PFSK-1 (cell line): ENCODE data around the gene SLC2A13.

Experiments used
- FOXP2 ChIP-seq: optimal IDR thresholded peaks from 2 replicates; pipeline ENCODE3; 2011; ENCODE audit warnings: borderline replicate concordance, control low read depth, inconsistent platforms; ENCODE audit not compliant: insufficient read depth; ENCODE audit errors: extremely low read length, extremely low read depth
- POLR2AphosphoS5 ChIP-seq: IDR thresholded peaks from 2 replicates; pipeline ENCODE4 v1.6.1; 2012; ENCODE audit warnings: low read depth, mild to moderate bottlenecking, control low read depth, low read length, moderate library complexity
- REST ChIP-seq, 2 experiments: IDR thresholded peaks; 2 replicates each; pipeline versions ENCODE4 v1.6.1 to v1.8.0; 2011 to 2012; ENCODE audit warnings: low read depth in 2 of 2, low read length in 2 of 2, control low read depth in 1 of 2, inconsistent platforms in 1 of 2, mild to moderate bottlenecking in 1 of 2, moderate library complexity in 1 of 2; ENCODE audit not compliant: insufficient read depth in 1 of 2
- SIN3A ChIP-seq: IDR thresholded peaks from 2 replicates; pipeline ENCODE4 v1.6.1; 2012; ENCODE audit warnings: mild to moderate bottlenecking, low read length, moderate library complexity, borderline replicate concordance; ENCODE audit not compliant: insufficient read depth
- TAF1 ChIP-seq: IDR thresholded peaks from 2 replicates; pipeline ENCODE4 v1.6.1; 2012; ENCODE audit warnings: low read length, control low read depth, borderline replicate concordance; ENCODE audit not compliant: insufficient read depth

The SLC2A13 gene

GRCh38 chr12:40138526-40138925 is 32.6 kb upstream of the SLC2A13 start:
- TF ChIP-seq SIN3A (no peak), FOXP2 (no peak), TAF1 (no peak), REST (IDR thresholded peaks at IDR 0.05; ENCODE audit: insufficient read depth in 1 of 2, low read depth in 2 of 2, low read length in 2 of 2) (no peak)

GRCh38 chr12:40137252-40137651 is 31.4 kb upstream of the SLC2A13 start:
- TF ChIP-seq TAF1: no peak
- TF ChIP-seq REST (IDR thresholded peaks at IDR 0.05; ENCODE audit: insufficient read depth in 1 of 2, low read depth in 2 of 2, low read length in 2 of 2): no peak

- no peak for TF ChIP-seq FOXP2
- no peak for TF ChIP-seq SIN3A
- no peak for TF ChIP-seq REST (IDR thresholded peaks at IDR 0.05; ENCODE audit: insufficient read depth in 1 of 2, low read depth in 2 of 2, low read length in 2 of 2)
- TF ChIP-seq TAF1: no peak
- no peak for TF ChIP-seq POLR2AphosphoS5
Measured at GRCh38 chr12:40127408-40127807, 21.5 kb upstream of the SLC2A13 start.

- no peak for TF ChIP-seq SIN3A
- no peak for TF ChIP-seq POLR2AphosphoS5
- TF ChIP-seq REST (IDR thresholded peaks at IDR 0.05; ENCODE audit: insufficient read depth in 1 of 2, low read depth in 2 of 2, low read length in 2 of 2): no peak
- no peak for TF ChIP-seq TAF1
- no peak for TF ChIP-seq FOXP2
Measured at GRCh38 chr12:40123496-40123895, 17.6 kb upstream of the SLC2A13 start.

- TF ChIP-seq TAF1 (no peak), FOXP2 (no peak), SIN3A (no peak), POLR2AphosphoS5 (no peak), REST (IDR thresholded peaks at IDR 0.05; ENCODE audit: insufficient read depth in 1 of 2, low read depth in 2 of 2, low read length in 2 of 2) (no peak)
Measured at GRCh38 chr12:40122842-40123241, 17.0 kb upstream of the SLC2A13 start.
